ENCODE results near the gene NAAA. TPM values are rescaled to one million over a fixed set of nuclear protein-coding genes. Genes with fewer than 3 reads are reported as not detected.
"Not testable (repeated sequence)": the region's sequence is repeated elsewhere in the genome, so short reads cannot be mapped to it uniquely, and the experiment has no call there.

The NAAA gene
- polyA plus RNA-seq, 2 of the 4 experiments (the other 2 are of a cell fraction) = 23.7 to 31.8 TPM

DNA sequence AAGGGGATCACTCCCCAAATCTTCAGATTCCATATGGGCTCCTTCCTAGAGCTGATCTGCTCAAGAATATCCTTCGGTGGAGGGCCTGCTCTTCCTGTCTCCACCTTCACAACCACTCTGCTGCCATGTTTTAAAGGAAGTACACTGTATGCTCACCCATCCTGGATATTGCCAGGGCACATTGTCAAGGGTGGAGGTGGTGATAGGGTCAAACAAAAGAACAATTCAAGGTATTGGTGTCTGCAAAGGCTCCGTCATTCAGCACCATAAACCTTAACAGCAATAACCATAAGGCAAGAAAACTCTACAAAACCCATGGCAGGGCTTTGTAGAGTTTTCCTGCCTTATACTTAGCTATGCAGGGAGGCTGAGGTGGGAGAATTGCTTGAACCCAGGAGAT, 18.9 kb downstream of the NAAA start:
- no peak overlapping the region for H3K27ac ChIP-seq
- H3K4me1 ChIP-seq = peaks cover 3% of the 10 kb centered on the region; the same call in 1 of the 3 replicates
- ATAC-seq (no peak), FAIRE-seq (no peak), DNase-seq (ENCODE audit: low read depth in 1 of 2, low spot score in 1 of 2) (no peak)
- ChIA-PET CTCF (interaction anchor here (1.1 kb wide), 1 partner anchor 19 kb away, joined by 3 read pairs; the partner anchor contains the start of gene NAAA), POLR2A (interaction anchor here (0.5 kb wide), 1 partner anchor 314 kb away, joined by 6 read pairs; no protein-coding TSS in a partner anchor)
- WGBS (ENCODE audit: missing lambda C conversion rate) = 100% methylated on average over 2 of the region's 2 CpGs
- TF ChIP-seq CEBPB (IDR thresholded peaks at IDR 0.05) (no peak), EHF (CRISPR knock-in tag; IDR thresholded peaks at IDR 0.05) (no peak)
- H3K4me2 ChIP-seq = no peak overlapping the region
- H3K4me3 ChIP-seq = no peak overlapping the region
- H3K9me3 ChIP-seq = no peaks in the 10 kb centered on the region

DNA sequence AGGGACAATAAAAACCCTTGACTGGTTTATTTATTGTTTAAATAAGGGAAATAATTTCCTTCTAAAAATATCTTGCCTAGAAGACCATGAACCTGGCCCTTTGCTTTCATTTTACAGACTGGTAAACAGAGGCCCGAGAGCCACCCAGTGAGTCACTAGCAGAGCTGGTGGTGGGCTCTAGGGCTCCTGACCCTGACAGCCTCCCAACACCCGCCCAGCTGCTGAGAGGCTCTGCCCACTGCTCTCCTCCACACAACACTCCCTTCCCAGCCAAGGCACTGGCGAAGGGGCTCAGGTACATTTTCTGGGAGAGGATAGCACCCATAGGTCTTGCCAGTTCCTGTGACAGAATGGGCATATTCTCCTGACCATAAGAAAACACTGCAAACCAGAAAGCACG, 20.5 kb downstream of the NAAA start:
- no peak overlapping the region for H3K4me3 ChIP-seq
- H3K4me2 ChIP-seq = no peak overlapping the region
- peaks cover 8% of the 10 kb centered on the region for H3K4me1 ChIP-seq
- TF ChIP-seq NPAS2 (CRISPR knock-in tag; IDR thresholded peaks at IDR 0.05; ENCODE audit: borderline replicate concordance) = no peak
- WGBS (ENCODE audit: missing lambda C conversion rate) = 91% methylated on average over 4 of the region's 4 CpGs
- ChIA-PET POLR2A (no interaction called here), CTCF (no interaction called here)
- FAIRE-seq = no peak
- ATAC-seq = no peak
- no peaks in the 10 kb centered on the region for H3K9me3 ChIP-seq
- no peak overlapping the region for H3K27ac ChIP-seq
- DNase-seq (ENCODE audit: low read depth in 1 of 2, low spot score in 1 of 2) = no peak

DNA sequence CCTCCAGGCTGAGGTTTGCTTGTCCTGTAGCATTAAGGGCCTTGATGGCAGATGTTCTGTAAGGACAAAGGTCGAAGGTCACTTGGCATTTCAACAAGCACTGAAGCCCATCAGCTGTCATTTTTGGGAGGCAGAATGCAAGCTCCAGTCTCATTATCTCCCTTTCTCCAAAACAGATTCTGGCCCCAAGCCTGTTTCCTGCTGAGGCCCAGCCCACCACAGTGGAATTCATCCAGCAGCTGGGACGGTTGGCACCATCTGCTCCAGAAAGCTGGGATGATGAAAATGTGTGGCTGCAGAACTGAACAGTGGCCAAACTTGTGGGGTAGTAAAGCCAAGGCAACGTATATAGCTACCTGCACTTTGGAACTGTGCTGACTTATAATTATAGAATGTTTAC, 20.9 kb downstream of the NAAA start:
- DNase-seq (ENCODE audit: low read depth in 1 of 2, low spot score in 1 of 2) (no peak), FAIRE-seq (no peak), ATAC-seq (no peak)
- TF ChIP-seq HDAC2 (IDR thresholded peaks at IDR 0.05) (no peak), ZFP36 (IDR thresholded peaks at IDR 0.05; ENCODE audit: borderline replicate concordance, partially characterized antibody) (no peak), TP53 (CRISPR knock-in tag; IDR thresholded peaks at IDR 0.05) (no peak), CHD4 (IDR thresholded peaks at IDR 0.05; ENCODE audit: borderline replicate concordance) (no peak)
- ChIA-PET POLR2A (no interaction called here), CTCF (no interaction called here)
- Histone ChIP-seq H3K4me1 (peaks cover 8% of the 10 kb centered on the region), H3K4me3 (no peak overlapping the region), H3K4me2 (no peak overlapping the region), H3K9me3 (no peaks in the 10 kb centered on the region), H3K27ac (no peak overlapping the region)
- 56% methylated on average over 3 of the region's 3 CpGs for WGBS (ENCODE audit: missing lambda C conversion rate)

DNA sequence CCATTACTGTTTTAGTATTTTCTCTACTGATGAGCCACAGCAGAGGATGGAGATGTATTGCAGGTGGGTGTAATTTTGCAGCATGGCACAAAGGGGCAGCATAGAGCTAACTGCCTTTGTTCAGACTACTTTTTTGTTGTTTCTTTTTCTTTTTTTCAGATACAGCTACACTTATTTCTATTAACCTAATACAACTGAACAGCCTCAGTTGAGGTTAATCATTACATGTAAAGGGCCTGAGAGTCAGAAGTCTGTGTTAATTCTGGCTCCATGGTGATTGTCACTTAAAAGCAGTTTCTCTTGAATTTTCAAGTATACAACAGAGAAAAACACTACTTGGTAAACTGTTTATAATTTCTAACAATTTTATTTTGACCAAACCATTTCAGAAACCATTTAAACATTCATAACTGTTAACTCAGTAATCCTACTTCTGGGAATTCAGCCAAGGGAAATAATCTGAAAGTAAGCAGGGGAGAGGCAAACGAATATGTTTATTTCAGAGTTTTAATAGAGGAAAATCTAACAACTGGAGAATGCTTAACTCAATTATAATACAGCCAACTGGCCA, 24.6 kb downstream of the NAAA start:
- TF ChIP-seq, protein P1, sequence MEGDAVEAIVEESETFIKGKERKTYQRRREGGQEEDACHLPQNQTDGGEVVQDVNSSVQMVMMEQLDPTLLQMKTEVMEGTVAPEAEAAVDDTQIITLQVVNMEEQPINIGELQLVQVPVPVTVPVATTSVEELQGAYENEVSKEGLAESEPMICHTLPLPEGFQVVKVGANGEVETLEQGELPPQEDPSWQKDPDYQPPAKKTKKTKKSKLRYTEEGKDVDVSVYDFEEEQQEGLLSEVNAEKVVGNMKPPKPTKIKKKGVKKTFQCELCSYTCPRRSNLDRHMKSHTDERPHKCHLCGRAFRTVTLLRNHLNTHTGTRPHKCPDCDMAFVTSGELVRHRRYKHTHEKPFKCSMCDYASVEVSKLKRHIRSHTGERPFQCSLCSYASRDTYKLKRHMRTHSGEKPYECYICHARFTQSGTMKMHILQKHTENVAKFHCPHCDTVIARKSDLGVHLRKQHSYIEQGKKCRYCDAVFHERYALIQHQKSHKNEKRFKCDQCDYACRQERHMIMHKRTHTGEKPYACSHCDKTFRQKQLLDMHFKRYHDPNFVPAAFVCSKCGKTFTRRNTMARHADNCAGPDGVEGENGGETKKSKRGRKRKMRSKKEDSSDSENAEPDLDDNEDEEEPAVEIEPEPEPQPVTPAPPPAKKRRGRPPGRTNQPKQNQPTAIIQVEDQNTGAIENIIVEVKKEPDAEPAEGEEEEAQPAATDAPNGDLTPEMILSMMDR (IDR thresholded peaks at IDR 0.05) = peak; percentile 72
- TF ChIP-seq RAD21 (conservative IDR thresholded peaks at IDR 0.05 in 1 of 2, IDR thresholded peaks at IDR 0.05 in 1 of 2) = peak; percentile 48 to 62; a peak in 4 of 5 replicates
- peak; percentile 61 for TF ChIP-seq SMC3 (IDR thresholded peaks at IDR 0.05)
- TF ChIP-seq EHF (CRISPR knock-in tag; IDR thresholded peaks at IDR 0.05) = no peak
- peak; percentile 88 for ATAC-seq
- H3K9me3 ChIP-seq = no peaks in the 10 kb centered on the region
- H3K27ac ChIP-seq = no peak overlapping the region
- peak overlapping the region; percentile 52; the same call in 1 of the 3 replicates for H3K4me2 ChIP-seq
- whole genome bisulfite sequencing (ENCODE audit: missing lambda C conversion rate) = 11% methylated on average over 1 of the region's 1 CpG
- ChIA-PET CTCF (interaction anchor here (0.7 to 4.1 kb wide), 18 partner anchors 10 to 171 kb away, joined by 3 to 23 read pairs (median 4); partner anchors contain the start of gene NAAA), POLR2A (no interaction called here)
- no peak for FAIRE-seq
- peak; percentile 44 to 47 for DNase-seq (ENCODE audit: low read depth in 1 of 2, low spot score in 1 of 2)
- no peak overlapping the region for H3K4me3 ChIP-seq
- peaks cover 6% of the 10 kb centered on the region for H3K4me1 ChIP-seq

DNA sequence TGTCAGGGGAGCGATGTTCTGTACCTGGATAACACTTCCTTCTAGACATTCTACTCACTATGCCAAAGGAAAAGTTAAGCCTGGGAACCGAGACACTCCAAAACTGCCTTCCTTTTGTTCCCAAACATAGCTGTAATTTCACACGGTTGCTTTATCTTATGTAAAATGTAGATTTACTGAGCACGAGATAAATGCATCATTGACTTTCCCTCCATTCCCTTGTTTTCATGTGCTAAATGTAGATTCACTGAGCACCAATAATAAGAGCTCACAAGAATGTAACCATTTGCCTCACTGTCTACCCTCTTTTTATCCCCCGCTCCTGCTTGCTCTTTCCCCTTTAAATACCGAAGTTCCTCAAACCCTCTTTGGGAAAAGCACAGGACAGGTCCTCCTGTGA, 27.8 kb downstream of the NAAA start:
- H3K4me2 ChIP-seq = no peak overlapping the region
- no peak overlapping the region for H3K4me3 ChIP-seq
- WGBS (ENCODE audit: missing lambda C conversion rate) = 72% methylated on average over 6 of the region's 6 CpGs
- ChIA-PET CTCF (interaction anchor here (1.1 to 2.2 kb wide), 5 partner anchors 10 to 174 kb away, joined by 3 to 10 read pairs (median 3); partner anchors contain the start of gene NAAA), POLR2A (no interaction called here)
- DNase-seq (ENCODE audit: low read depth in 1 of 2, low spot score in 1 of 2) (no peak), FAIRE-seq (no peak), ATAC-seq (no peak)
- H3K9me3 ChIP-seq = no peaks in the 10 kb centered on the region
- peaks cover 6% of the 10 kb centered on the region for H3K4me1 ChIP-seq
- no peak overlapping the region for H3K27ac ChIP-seq
- TF ChIP-seq BHLHE40 (IDR thresholded peaks at IDR 0.05; ENCODE audit: low read depth, low read length) = no peak
- TF ChIP-seq, protein P2, sequence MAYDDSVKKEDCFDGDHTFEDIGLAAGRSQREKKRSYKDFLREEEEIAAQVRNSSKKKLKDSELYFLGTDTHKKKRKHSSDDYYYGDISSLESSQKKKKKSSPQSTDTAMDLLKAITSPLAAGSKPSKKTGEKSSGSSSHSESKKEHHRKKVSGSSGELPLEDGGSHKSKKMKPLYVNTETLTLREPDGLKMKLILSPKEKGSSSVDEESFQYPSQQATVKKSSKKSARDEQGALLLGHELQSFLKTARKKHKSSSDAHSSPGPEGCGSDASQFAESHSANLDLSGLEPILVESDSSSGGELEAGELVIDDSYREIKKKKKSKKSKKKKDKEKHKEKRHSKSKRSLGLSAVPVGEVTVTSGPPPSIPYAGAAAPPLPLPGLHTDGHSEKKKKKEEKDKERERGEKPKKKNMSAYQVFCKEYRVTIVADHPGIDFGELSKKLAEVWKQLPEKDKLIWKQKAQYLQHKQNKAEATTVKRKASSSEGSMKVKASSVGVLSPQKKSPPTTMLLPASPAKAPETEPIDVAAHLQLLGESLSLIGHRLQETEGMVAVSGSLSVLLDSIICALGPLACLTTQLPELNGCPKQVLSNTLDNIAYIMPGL (CRISPR knock-in tag; IDR thresholded peaks at IDR 0.05; ENCODE audit: borderline replicate concordance) = no peak

DNA sequence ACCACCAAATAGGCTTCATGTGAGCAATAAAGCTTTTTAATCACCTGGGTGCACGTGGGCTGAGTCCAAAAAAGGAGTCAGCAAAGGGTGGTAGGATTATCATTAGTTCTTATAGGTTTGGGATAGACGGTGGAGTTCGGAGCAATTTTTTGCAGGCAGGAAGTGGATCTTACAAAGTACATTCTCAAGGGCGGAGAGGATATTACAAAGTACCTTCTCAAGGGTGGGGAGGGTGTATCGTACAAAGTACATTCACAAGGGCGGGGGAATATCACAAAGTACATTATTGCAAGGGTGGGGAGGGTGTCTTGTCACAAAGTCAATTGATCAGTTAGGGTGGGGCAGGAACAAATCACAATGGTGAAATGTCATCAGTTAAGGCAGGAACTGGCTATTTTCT, 30.0 kb downstream of the NAAA start:
- DNase-seq (ENCODE audit: low read depth in 1 of 2, low spot score in 1 of 2); H3K9me3 ChIP-seq; H3K27ac ChIP-seq; H3K4me2 ChIP-seq; ATAC-seq; H3K4me1 ChIP-seq; H3K4me3 ChIP-seq; POLR2A ChIA-PET; FAIRE-seq: not testable (repeated sequence)
- CTCF ChIA-PET = interaction anchor here (1.7 to 2.0 kb wide), 2 partner anchors 15 to 187 kb away, joined by 4 to 6 read pairs; partner anchors contain the start of gene USO1
- 86% methylated on average over 6 of the region's 6 CpGs for WGBS (ENCODE audit: missing lambda C conversion rate)

Data from A549 (cell line).